ENCODE data around the gene TMEM129.

GRCh38 chr4:1747603-1747967 is 26.5 kb upstream of the TMEM129 start:
- TF ChIP-seq CTCF (IDR thresholded peaks at IDR 0.05) (no peak), EZH2 (IDR thresholded peaks at IDR 0.05) (no peak), EZH2phosphoT487 (IDR thresholded peaks at IDR 0.05) (no peak)

Data from neural progenitor cell (in vitro differentiated cells).